Loucy (cell line): ENCODE results near the gene USP47.

ENCODE experiments used
- CTCF ChIP-seq: fragments of 200-600 bp; sonication (generic); conservative IDR thresholded peaks from 2 replicates; pipeline ENCODE4 v1.5.1; 2014; ENCODE audit warnings: mild to moderate bottlenecking, antibody characterized with exemption, low read length
- EZH2phosphoT487 ChIP-seq: fragments of 200-600 bp; IDR thresholded peaks from 2 replicates; pipeline ENCODE4 v1.6.1; 2018; ENCODE audit warnings: antibody characterized with exemption, mild to moderate bottlenecking, moderate library complexity, borderline replicate concordance

- TF ChIP-seq CTCF: no peak
- no peak for TF ChIP-seq EZH2phosphoT487
Measured at GRCh38 chr11:11985954-11986949, 144.5 kb downstream of the USP47 start.
